Stimulated activated CD4-positive, alpha-beta T cell treated with anti-CD3 and anti-CD28 coated beads, TNF-alpha, amount 100 ng/mL, for 4 hours (primary cell): ENCODE measurements around the gene CCDC88B.

Experiments
- DNase-seq, 3 experiments: peaks; one replicate each; pipeline ENCODE4 v3.0.0-alpha.2; 2020; ENCODE audit warnings: low read depth in 3 of 3

The CCDC88B gene, protein sequence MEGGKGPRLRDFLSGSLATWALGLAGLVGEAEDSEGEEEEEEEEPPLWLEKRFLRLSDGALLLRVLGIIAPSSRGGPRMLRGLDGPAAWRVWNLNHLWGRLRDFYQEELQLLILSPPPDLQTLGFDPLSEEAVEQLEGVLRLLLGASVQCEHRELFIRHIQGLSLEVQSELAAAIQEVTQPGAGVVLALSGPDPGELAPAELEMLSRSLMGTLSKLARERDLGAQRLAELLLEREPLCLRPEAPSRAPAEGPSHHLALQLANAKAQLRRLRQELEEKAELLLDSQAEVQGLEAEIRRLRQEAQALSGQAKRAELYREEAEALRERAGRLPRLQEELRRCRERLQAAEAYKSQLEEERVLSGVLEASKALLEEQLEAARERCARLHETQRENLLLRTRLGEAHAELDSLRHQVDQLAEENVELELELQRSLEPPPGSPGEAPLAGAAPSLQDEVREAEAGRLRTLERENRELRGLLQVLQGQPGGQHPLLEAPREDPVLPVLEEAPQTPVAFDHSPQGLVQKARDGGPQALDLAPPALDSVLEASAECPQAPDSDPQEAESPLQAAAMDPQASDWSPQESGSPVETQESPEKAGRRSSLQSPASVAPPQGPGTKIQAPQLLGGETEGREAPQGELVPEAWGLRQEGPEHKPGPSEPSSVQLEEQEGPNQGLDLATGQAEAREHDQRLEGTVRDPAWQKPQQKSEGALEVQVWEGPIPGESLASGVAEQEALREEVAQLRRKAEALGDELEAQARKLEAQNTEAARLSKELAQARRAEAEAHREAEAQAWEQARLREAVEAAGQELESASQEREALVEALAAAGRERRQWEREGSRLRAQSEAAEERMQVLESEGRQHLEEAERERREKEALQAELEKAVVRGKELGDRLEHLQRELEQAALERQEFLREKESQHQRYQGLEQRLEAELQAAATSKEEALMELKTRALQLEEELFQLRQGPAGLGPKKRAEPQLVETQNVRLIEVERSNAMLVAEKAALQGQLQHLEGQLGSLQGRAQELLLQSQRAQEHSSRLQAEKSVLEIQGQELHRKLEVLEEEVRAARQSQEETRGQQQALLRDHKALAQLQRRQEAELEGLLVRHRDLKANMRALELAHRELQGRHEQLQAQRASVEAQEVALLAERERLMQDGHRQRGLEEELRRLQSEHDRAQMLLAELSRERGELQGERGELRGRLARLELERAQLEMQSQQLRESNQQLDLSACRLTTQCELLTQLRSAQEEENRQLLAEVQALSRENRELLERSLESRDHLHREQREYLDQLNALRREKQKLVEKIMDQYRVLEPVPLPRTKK (N-terminal part only)

DNA sequence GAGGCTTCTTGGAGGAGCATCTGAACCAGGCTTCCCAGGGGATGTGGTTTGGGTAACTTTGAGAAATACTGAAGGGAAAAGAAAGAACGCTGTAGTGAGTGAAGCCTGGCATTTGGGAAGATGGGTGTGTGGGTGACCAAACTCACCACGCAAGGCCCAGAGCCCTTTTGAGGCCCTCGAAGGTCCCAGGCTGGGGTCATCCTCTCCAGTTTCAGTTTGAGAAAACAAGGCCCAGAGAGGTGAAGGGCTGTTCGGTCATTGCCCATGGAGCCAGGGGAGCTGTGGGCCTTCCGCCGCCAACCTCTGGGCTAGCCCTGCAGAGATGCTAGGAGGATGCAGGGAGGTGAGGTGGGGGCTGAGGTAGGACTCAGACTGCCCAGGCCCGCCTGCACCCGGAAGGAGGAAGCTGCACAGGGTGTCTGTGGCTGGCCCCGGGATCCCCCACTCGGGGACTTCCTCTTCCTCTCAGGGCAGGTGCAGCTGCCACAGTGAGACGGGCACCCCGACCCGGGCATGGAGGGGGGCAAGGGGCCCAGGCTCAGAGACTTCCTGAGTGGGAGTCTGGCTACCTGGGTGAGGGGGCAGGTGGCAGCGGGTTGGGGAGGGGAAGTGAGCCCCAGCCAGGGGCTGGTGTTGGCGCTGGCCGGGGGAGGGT, at the start of gene CCDC88B:
CCDC88B (plus strand) TSS at position 451 of the 655 bp plus-strand sequence; CDS start at position 514, 63 bp downstream.
- DNase-seq: peak; percentile 59 to 74 (median 62)

DNA sequence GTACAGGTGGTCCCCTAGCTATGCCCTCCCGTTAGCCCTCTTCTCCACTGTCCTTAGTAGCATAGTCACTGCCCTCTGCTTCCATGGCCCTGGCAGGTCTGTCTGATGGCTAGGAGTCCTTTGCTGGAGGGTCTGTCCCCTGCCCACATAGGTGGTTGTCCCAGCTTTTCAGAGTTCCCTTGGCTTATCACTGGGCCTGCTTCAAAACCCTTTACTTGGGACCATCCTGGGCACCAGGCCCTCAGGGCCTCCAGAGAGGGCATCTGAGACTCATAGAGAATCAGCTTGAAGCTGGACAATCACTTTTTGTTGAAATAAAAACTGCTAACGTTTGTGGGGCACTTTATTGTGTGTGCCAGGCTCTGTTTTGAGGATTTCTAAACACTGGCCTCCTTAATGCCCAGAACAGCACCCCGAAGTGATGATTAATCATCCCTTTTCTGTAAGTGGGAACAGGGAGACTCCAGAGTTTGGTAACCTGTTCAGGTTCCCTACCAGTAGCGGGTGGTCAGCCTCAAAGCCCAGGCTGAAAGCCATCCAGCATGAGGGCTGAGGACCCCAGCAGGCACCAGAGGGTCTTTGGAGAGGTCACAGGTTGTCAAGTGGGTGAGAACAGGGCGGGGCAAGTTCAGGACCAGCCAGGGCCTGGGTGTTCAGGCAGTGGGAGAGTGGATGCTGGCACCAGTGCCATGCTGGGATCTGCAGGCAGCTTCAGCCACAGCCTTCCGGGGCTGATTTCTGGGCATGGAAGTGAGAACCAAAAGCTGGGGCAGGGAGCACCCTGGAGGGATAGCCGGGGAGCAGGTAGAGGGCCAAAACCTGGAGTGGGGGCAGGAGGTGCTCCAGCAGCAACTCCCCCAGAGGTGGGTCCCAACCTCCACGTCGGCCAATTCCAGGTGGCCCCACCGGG, 49.4 kb upstream of the CCDC88B start:
- no peak for DNase-seq

DNA sequence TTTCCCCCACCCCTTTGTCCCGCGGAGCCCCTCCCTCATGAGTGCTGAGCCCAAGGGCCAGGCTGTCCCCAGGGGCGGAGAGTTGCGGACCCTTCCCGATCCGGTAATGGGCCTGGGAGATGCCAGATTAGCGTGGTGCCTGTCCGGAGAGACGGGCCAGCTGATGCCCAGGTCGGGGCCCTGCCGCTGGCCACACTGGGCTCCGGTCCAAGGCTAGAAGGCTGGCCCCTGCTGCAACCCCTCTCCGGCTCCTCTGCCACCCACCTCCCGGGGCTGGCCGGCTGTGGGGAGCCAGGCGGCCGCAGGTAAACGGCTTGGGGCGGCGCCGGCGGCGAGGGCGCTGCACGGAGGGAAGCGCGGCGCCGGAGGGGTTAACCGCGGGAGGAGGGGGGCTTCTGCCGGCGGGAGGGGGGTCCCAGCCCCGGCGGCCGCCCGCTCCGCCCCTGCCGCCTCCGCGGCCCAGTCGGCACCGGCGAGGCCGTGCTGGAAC, 48.7 kb upstream of the CCDC88B start, which contains the start of gene KCNK4:
KCNK4 (plus strand) TSS at position 41 of the 490 bp plus-strand sequence. CDS start 1,717 bp downstream, outside the sequence.
- no peak for DNase-seq

DNA sequence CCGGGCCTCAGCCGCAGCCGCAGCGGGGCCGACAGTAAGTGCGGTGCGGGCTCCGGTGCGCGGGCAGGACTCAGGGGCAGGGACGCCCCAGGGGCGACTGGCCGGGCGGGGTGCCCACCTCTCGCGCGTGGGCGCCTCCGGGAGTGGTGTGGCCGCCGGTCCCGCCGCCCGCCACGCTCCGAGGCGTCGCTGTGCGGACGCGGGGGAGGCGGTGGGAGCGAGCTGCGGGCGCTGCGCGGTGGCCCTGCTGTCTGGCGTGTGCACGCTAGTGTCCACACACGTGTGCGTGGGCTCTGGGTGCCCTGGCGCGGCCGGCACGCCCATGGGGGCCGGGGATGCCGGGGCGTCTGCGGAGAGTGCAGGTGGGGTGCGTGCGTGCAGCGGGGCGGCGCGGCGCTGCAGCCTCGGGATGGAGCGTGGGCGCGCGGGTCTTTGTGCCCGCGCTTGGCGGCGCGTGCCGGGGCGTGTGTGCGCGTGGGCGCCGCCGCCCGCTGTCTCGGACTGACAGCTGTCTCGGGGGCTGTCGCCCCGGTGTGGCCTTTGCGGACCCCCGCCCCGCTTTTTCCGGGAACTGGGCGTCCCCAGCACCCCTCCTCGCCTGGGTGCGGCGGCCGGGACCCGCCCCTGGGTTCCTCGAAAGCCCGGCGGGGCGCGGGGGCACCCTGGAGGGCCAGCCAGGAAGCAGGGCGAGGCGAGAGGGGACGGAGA, 48.1 kb upstream of the CCDC88B start:
- no peak for DNase-seq

DNA sequence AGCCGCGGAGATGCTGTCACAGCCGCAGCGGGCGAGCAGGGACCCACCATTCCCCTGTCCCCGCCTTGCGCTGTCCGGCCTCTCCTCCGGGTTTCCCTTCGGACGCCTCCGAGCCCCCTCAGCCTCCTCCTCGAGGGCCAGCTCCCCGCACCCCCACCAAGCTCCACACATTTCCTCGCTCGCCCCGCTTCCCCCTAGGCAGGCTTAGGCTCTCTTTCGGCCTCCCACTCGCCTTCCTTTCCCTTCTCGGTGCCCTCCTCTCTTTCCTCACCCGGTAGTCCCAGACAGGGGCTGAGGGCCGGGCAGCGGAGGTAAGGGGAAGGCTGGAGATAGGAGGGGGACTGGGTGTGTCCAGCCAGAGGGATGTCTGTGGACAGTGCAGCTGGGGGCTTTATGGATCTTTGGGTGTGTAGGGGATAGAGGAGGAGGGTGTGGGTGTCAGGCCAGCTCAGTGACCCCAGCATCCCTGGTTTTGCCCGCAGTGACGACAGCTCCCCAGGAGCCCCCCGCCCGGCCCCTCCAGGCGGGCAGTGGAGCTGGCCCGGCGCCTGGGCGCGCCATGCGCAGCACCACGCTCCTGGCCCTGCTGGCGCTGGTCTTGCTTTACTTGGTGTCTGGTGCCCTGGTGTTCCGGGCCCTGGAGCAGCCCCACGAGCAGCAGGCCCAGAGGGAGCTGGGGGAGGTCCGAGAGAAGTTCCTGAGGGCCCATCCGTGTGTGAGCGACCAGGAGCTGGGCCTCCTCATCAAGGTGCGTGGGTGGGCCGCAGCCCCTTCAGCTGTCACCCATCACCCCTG, 47.3 kb upstream of the CCDC88B start:
- DNase-seq: no peak

DNA sequence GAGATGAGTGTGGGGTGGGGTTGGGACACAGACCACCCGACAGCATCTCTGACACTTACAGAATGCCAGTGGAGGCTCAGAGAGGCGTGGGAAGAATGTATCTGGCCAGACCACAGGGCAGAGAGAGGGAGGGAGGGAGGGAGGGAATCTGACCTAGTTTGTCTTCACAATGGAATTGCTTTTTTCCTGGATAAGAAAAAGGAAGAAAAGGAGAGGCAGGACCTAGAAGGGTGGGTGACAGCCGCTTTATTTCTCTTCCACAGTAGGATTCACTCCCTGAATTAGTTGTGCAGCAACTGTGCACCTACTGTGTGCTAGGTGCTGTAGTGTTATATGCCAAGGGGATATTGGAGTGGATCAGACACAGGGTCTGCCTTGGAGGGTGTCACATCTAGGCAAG, 45.2 kb upstream of the CCDC88B start:
- no peak for DNase-seq

DNA sequence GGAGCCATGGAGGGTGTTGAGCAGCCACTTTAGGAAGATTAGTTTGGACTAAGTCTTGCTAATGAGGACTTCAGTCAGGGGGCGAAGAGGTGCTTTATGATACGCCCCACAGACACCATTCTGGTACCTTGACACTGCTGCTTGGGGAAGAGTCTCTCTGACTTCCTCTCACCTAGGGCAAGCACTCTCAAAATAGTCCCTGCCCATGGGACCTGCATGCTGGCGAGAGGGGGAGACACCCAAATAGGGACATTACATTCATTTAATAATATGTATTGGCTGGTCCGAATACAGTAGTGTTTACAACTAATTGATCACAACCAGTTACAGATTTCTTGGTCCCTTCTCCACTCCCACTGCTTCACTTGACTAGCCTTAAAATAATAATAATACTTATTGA, 44.2 kb upstream of the CCDC88B start:
- DNase-seq: no peak

DNA sequence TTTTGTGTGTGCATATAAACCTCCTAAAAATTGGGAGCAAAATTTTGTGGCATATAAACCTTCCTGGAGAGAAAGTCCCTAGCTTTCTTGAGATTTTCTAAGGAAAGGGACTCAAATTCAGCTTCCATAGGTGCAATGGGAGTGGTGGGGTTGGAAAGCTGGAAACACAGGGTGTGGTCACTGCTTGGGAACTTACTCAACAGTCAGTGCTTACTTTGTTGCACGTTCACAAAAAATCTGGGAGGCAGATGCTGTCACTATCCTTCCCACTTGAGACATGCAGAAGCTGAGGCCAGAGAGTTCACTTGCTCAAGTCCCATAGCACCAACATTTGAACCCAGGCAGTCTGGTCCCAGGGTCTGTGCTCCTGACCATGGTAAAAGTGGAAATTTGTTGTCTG, 43.8 kb upstream of the CCDC88B start:
- DNase-seq: no peak

DNA sequence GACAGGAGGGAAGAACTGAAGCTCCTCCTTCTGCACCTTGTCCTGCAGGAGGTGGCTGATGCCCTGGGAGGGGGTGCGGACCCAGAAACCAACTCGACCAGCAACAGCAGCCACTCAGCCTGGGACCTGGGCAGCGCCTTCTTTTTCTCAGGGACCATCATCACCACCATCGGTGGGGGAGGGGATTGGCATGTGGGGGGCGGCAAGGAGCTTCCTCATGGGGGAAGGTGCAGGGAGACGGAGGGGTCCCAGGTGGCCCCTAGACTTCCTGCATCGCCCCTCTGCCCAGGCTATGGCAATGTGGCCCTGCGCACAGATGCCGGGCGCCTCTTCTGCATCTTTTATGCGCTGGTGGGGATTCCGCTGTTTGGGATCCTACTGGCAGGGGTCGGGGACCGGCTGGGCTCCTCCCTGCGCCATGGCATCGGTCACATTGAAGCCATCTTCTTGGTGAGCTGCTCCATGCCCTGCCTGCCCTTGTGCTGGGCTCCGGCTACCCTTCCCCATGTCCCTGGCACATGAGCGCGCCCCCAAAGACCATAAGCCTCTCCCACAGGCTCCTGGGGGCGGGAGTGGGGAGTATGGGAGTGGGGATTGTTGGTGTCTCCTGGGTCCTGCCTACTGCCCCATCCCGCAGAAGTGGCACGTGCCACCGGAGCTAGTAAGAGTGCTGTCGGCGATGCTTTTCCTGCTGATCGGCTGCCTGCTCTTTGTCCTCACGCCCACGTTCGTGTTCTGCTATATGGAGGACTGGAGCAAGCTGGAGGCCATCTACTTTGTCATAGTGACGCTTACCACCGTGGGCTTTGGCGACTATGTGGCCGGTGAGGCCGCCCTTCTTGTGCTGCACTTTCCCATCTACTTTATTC, 42.9 kb upstream of the CCDC88B start:
- DNase-seq: no peak

DNA sequence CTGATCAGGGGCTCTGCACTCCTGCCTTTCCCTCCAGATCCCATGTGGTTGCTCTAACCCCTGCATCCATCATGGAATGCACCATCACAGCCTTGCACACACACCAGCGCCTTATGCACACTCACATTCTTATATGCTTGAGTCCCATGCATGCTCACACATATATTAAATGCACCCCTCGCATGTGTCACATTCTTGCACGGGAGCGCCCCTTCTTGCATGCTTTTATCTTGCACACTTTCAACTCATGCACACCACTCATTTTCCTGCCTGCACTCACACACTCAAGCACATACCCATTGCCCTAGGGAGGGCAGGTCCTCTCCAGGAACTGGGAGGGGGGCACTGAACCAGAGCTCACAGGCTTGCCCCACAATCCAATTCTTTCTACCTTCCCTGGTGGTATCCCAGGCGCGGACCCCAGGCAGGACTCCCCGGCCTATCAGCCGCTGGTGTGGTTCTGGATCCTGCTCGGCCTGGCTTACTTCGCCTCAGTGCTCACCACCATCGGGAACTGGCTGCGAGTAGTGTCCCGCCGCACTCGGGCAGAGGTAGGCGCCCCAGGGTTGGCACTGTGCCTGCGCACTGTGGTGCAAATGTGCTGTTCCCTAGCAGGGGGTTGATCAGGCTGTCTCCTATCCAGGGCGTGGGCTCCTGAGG, 42.2 kb upstream of the CCDC88B start:
- no peak for DNase-seq

DNA sequence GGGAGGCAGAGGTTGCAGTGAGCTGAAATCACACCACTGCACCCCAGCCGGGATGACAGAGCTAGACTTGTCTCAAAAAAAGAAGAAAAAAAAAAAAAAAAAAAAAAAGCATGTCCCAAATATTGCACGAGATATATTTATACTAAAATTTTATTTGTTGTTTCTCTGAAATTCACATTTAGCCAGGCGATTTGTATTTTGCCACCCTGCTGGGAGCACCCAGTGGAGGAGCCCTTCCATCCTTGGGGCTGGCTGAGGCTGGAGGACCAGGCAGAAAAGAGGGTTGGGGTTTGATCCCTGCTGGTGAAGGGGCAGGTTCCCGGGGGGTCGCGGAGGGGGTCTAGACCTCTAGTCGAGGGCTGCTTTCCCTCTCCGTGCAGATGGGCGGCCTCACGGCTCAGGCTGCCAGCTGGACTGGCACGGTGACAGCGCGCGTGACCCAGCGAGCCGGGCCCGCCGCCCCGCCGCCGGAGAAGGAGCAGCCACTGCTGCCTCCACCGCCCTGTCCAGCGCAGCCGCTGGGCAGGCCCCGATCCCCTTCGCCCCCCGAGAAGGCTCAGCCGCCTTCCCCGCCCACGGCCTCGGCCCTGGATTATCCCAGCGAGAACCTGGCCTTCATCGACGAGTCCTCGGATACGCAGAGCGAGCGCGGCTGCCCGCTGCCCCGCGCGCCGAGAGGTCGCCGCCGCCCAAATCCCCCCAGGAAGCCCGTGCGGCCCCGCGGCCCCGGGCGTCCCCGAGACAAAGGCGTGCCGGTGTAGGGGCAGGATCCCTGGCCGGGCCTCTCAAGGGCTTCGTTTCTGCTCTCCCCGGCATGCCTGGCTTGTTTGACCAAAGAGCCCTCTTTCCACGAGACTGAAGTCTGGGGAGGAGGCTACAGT, 40.8 kb upstream of the CCDC88B start:
- no peak for DNase-seq

DNA sequence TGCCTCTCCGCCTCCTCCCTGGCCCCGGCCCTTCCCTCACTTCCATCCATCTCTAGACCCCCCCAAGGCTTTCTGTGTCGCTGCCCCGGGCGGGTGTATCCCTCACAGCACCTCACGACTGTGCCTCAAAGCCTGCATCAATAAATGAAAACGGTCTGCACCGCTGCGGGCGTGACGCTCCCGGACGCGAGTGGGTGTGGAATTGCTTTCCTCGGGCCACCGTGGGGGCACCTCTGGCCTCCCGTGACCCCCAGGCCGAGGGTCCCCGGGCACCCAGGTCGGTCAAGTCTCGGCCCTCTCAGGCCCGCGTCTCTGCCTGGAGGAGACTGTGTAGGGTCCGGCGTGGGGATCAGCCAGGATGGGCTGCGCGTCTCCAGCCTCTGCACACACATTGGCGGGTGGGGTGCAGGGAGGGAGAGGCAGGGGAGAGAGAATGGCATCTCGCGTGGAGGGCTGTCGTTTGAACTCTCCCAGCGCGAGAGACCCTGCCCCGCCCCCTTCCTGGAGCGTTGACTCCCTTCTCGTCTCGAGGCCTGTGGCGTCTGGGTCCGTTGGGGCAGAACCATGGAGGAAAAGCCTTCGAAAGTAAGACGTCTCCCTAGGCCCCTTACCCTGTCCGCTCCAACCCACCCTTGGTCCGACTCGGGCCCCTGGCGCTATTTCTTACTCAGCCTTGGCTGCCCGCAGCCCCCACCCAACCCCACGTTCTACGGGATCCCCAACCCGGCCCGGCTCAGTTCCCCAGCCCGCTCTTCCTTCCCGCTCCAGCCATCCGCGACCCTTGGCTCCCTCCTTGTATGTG, 40.0 kb upstream of the CCDC88B start, which contains the start of gene CATSPERZ:
CATSPERZ (plus strand) TSS at position 512 of the 802 bp plus-strand sequence; CDS start at position 565, 53 bp downstream.
- no peak for DNase-seq

DNA sequence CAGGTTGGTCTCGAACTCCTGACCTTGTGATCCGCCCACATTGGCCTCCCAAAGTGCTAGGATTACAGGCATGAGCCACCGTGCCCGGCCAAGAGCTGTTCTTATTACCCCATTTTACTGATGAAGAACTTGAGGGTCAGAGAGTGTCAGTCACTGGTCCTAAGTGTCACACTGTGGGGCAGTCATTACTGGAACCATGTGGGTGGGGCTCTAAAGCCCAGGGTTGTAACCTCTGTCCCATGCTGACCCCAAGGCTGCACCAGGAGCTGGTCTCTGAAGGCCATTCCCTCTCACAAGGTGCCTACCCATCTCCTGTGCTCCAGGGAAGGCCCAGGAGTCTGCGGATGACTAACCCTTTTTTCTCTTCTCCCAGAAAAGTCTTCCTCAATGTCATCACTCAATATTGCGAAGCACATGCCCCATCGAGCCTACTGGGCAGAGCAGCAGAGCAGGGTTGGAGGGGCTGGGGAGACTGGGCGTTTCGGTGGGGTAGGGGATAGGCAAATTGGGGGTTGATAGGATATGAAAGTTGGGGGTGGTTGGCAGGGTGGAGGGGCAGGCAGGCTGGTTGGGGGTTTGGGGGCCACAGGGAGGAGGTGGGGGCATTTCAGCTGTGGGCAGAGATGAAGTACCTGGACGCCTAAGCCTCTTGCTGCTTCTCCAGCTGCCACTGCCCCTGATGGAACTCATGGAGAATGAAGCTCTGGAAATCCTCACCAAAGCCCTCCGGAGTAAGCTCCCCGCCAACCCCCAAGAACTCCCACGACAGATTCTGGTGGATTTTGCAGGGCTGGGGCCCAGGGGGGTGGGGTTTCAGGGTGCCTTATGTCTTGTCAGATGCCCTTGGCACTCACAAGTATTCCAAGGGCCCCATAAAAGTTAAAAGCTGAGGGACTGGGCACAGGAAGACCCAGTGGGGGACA, 36.6 kb upstream of the CCDC88B start:
- DNase-seq: no peak

DNA sequence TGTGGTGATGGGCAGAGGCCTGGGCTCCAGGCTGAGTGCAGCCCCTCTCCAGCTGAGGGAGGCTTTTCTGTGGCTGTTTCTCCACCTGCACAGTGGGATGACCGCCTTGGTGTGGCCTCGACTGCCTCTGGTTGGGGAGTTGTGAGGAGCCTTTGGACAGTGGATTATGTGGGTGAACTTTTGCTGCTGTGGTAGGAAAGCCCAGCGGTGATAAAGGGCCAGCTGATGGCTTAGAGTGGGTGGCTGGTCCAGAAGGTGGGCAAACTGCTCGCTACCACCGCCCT, 36.0 kb upstream of the CCDC88B start:
- no peak for DNase-seq
